Loucy (cell line): ENCODE measurements around the gene FRAS1.

Experiments used
- H2AFZ ChIP-seq: fragments of 200-600 bp; sonication (generic); 2 replicates; pipeline ENCODE4 v1.6.0; 2016; ENCODE audit warnings: antibody characterized with exemption, mild to moderate bottlenecking, low read length, moderate library complexity
- H3F3A ChIP-seq: fragments of 200-600 bp; 2 replicates; pipeline ENCODE4 v1.6.0; 2016; ENCODE audit warnings: antibody characterized with exemption, low read depth, mild to moderate bottlenecking
- H3K27me3 ChIP-seq: fragments of 200-600 bp; sonication (generic); 2 replicates; pipeline ENCODE4 v1.6.1; 2014; ENCODE audit warnings: low read length, mild to moderate bottlenecking; ENCODE audit not compliant: insufficient read depth, poor library complexity, severe bottlenecking
- H3K36me3 ChIP-seq: fragments of 200-600 bp; sonication (generic); 2 replicates; pipeline ENCODE4 v1.6.1; 2016; ENCODE audit warnings: low read length; ENCODE audit not compliant: insufficient read depth
- H3K4me1 ChIP-seq: fragments of 200-600 bp; sonication (generic); 2 replicates; pipeline ENCODE4 v1.5.1; 2014; ENCODE audit warnings: low read length, mild to moderate bottlenecking; ENCODE audit not compliant: insufficient read depth, poor library complexity, severe bottlenecking
- H3K4me2 ChIP-seq: fragments of 200-600 bp; sonication (generic); 2 replicates; pipeline ENCODE4 v1.6.0; 2014; ENCODE audit warnings: antibody characterized with exemption, low read length, low read depth, mild to moderate bottlenecking; ENCODE audit not compliant: poor library complexity, severe bottlenecking
- H3K4me3 ChIP-seq: fragments of 200-600 bp; sonication (generic); 2 replicates; pipeline ENCODE4 v1.5.1; 2014; ENCODE audit warnings: low read length, mild to moderate bottlenecking, mixed read lengths; ENCODE audit not compliant: poor library complexity, severe bottlenecking
- H3K79me2 ChIP-seq: fragments of 200-600 bp; sonication (generic); 2 replicates; pipeline ENCODE4 v1.6.1; 2014; ENCODE audit warnings: low read length; ENCODE audit not compliant: insufficient read depth
- H3K9ac ChIP-seq: fragments of 200-600 bp; sonication (generic); 2 replicates; pipeline ENCODE4 v1.6.0; 2014; ENCODE audit warnings: mild to moderate bottlenecking, low read depth, low read length, moderate library complexity; ENCODE audit not compliant: poor library complexity, severe bottlenecking
- H3K9me2 ChIP-seq: fragments of 200-600 bp; sonication (generic); replicated peaks from 2 replicates; pipeline ENCODE4 v1.6.1; 2016; ENCODE audit warnings: low read depth, low read length, mixed read lengths
- H3K9me3 ChIP-seq: fragments of 200-600 bp; sonication (generic); 2 replicates; pipeline ENCODE4 v1.6.1; 2014; ENCODE audit warnings: mild to moderate bottlenecking, antibody characterized with exemption, low read length, low read depth; ENCODE audit not compliant: insufficient read depth
- H4K20me1 ChIP-seq: fragments of 200-600 bp; sonication (generic); 2 replicates; pipeline ENCODE4 v1.6.0; 2014; ENCODE audit warnings: antibody characterized with exemption, low read length, mild to moderate bottlenecking; ENCODE audit not compliant: insufficient read depth, poor library complexity, severe bottlenecking
- CTCF ChIP-seq: fragments of 200-600 bp; sonication (generic); conservative IDR thresholded peaks from 2 replicates; pipeline ENCODE4 v1.5.1; 2014; ENCODE audit warnings: mild to moderate bottlenecking, antibody characterized with exemption, low read length
- EZH2phosphoT487 ChIP-seq: fragments of 200-600 bp; IDR thresholded peaks from 2 replicates; pipeline ENCODE4 v1.6.1; 2018; ENCODE audit warnings: antibody characterized with exemption, mild to moderate bottlenecking, moderate library complexity, borderline replicate concordance

Gene FRAS1

GRCh38 chr4:78379040-78379439 is 321.9 kb downstream of the FRAS1 start:
- Histone ChIP-seq H4K20me1 (no peaks in the 10 kb centered on the region), H3K4me3 (no peak overlapping the region), H3K79me2 (no peaks in the 10 kb centered on the region), H3K9me3 (no peaks in the 10 kb centered on the region), H3K27me3 (no peaks in the 10 kb centered on the region), H3K9me2 (no peaks in the 10 kb centered on the region), H3K36me3 (no peaks in the 10 kb centered on the region), H3K9ac (no peak overlapping the region), H3K4me2 (peak overlapping the region; percentile 58), H2AFZ (peak overlapping the region; percentile 69), H3K4me1 (peaks cover 12% of the 10 kb centered on the region), H3F3A (no peaks in the 10 kb centered on the region)
- no peak for TF ChIP-seq CTCF
- TF ChIP-seq EZH2phosphoT487, result no peak

- Histone ChIP-seq H3K9me2 (no peaks in the 10 kb centered on the region), H4K20me1 (no peaks in the 10 kb centered on the region), H3K27me3 (no peaks in the 10 kb centered on the region), H3K36me3 (no peaks in the 10 kb centered on the region), H3K79me2 (no peaks in the 10 kb centered on the region), H3K4me3 (no peak overlapping the region), H3K4me2 (no peak overlapping the region), H3K4me1 (peaks cover 12% of the 10 kb centered on the region), H3K9me3 (no peaks in the 10 kb centered on the region), H3F3A (no peaks in the 10 kb centered on the region), H3K9ac (no peak overlapping the region), H2AFZ (no peak overlapping the region)
- no peak for TF ChIP-seq CTCF
- TF ChIP-seq EZH2phosphoT487, result no peak
Observed at GRCh38 chr4:78379991-78380729, 323.0 kb downstream of the FRAS1 start.

- H3K4me2 ChIP-seq, result no peak overlapping the region
- no peaks in the 10 kb centered on the region for H3K9me2 ChIP-seq
- no peak for TF ChIP-seq EZH2phosphoT487
- TF ChIP-seq CTCF, result no peak
- no peak overlapping the region for H2AFZ ChIP-seq
- no peaks in the 10 kb centered on the region for H4K20me1 ChIP-seq
- H3K79me2 ChIP-seq, result no peaks in the 10 kb centered on the region
- no peak overlapping the region for H3K4me3 ChIP-seq
- no peak overlapping the region for H3K9ac ChIP-seq
- H3F3A ChIP-seq, result no peaks in the 10 kb centered on the region
- no peaks in the 10 kb centered on the region for H3K27me3 ChIP-seq
- no peaks in the 10 kb centered on the region for H3K4me1 ChIP-seq
- no peaks in the 10 kb centered on the region for H3K36me3 ChIP-seq
- no peaks in the 10 kb centered on the region for H3K9me3 ChIP-seq
Observed at GRCh38 chr4:78386679-78387078, 329.6 kb downstream of the FRAS1 start.
